ENCODE data around the gene CHPT1.

GRCh38 chr12:101696251-101697196 lies 916 bp upstream of the CHPT1 start:
- TF ChIP-seq, protein P1, sequence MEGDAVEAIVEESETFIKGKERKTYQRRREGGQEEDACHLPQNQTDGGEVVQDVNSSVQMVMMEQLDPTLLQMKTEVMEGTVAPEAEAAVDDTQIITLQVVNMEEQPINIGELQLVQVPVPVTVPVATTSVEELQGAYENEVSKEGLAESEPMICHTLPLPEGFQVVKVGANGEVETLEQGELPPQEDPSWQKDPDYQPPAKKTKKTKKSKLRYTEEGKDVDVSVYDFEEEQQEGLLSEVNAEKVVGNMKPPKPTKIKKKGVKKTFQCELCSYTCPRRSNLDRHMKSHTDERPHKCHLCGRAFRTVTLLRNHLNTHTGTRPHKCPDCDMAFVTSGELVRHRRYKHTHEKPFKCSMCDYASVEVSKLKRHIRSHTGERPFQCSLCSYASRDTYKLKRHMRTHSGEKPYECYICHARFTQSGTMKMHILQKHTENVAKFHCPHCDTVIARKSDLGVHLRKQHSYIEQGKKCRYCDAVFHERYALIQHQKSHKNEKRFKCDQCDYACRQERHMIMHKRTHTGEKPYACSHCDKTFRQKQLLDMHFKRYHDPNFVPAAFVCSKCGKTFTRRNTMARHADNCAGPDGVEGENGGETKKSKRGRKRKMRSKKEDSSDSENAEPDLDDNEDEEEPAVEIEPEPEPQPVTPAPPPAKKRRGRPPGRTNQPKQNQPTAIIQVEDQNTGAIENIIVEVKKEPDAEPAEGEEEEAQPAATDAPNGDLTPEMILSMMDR (IDR thresholded peaks at IDR 0.05; ENCODE audit: poor library complexity, severe bottlenecking) = no peak
- TF ChIP-seq POLR2AphosphoS5 (IDR thresholded peaks at IDR 0.05) = no peak
- no peak for TF ChIP-seq REST (IDR thresholded peaks at IDR 0.05; ENCODE audit: borderline replicate concordance)
- TF ChIP-seq EZH2 (IDR thresholded peaks at IDR 0.05; ENCODE audit: borderline replicate concordance, insufficient read depth, low read length, poor library complexity, severe bottlenecking) = no peak
- TF ChIP-seq EP300 (conservative IDR thresholded peaks at IDR 0.05; ENCODE audit: poor library complexity, severe bottlenecking) = no peak
- TF ChIP-seq RAD21 (conservative IDR thresholded peaks at IDR 0.05) = no peak
- no peak for TF ChIP-seq TAF1 (IDR thresholded peaks at IDR 0.05; ENCODE audit: low read depth)
- TF ChIP-seq SMC3 (conservative IDR thresholded peaks at IDR 0.05; ENCODE audit: poor library complexity) = no peak
